GM12878 (cell line): ENCODE measurements around the gene AGRP. TPM values are rescaled to one million over a fixed set of nuclear protein-coding genes. Genes with fewer than 3 reads are reported as not detected.

Experiments
- ATAC-seq: fragments of 200-7000 bp; cut with Tn5 transposase; 3 replicates; pipeline ENCODE4 v1.9.1; 2020; ENCODE audit warnings: mild to moderate bottlenecking, moderate library complexity
- BruUV-seq: library from RNA; stranded (reverse); fragments of 400-500 nt; replicated peaks from 2 replicates; lab custom pipeline; 2021; lab: Mats Ljungman, UMichigan
- CTCF ChIA-PET: fragments of 300-600 bp; sonication (Branson Sonifier 250); formaldehyde crosslinking; extraction: SDS; loops from one replicate; lab custom pipeline; 2021; ENCODE audit warnings: inconsistent platforms; lab: Yijun Ruan, JAX
- POLR2A ChIA-PET: fragments of 350-600 bp; formaldehyde crosslinking; extraction: SDS; loops from one replicate; lab custom pipeline; 2021; ENCODE audit warnings: inconsistent platforms; lab: Charles Lee
- RAD21 ChIA-PET: fragments of 300-600 bp; sonication (Branson Sonifier 250); formaldehyde crosslinking; loops from one replicate; lab custom pipeline; 2023; ENCODE audit warnings: antibody characterized with exemption; ENCODE audit not compliant: unreplicated experiment; lab: Charles Lee
- SMC1A ChIA-PET: fragments of 300-600 bp; sonication (Branson Sonifier 250); formaldehyde crosslinking; loops from one replicate; lab custom pipeline; 2023; ENCODE audit not compliant: unreplicated experiment, uncharacterized antibody; lab: Charles Lee
- DNase-seq: peaks from one replicate; pipeline ENCODE4 v3.0.0-alpha.2; 2011; ENCODE audit warnings: low read depth, low spot score
- FAIRE-seq: peaks from 3 replicates; lab custom pipeline; 2011; peaks lifted over from hg19 to GRCh38; lab: Jason Lieb, UNC
- H2AFZ ChIP-seq: 2 replicates; pipeline ENCODE4 v1.6.0; 2011; ENCODE audit warnings: low read depth, low read length, control low read depth; ENCODE audit not compliant: control insufficient read depth
- H3K27ac ChIP-seq: 2 replicates; pipeline ENCODE4 v1.5.1; 2011; ENCODE audit warnings: control low read depth; ENCODE audit not compliant: control insufficient read depth, insufficient read depth
- H3K27me3 ChIP-seq, 2 experiments: replicated peaks in 1 of 2; 2 replicates each; pipeline versions ENCODE4 v1.6.0 to v1.6.1; 2011; ENCODE audit warnings: low read length in 1 of 2; ENCODE audit not compliant: control insufficient read depth in 2 of 2, insufficient read depth in 2 of 2
- H3K36me3 ChIP-seq, 2 experiments: 2 replicates each; pipeline ENCODE4 v1.5.1; 2011; ENCODE audit warnings: low read length in 1 of 2; ENCODE audit not compliant: control insufficient read depth in 2 of 2, insufficient read depth in 2 of 2
- H3K4me1 ChIP-seq: 2 replicates; pipeline ENCODE4 v1.6.1; 2011; ENCODE audit warnings: mild to moderate bottlenecking, low read length, moderate library complexity, mixed read lengths; ENCODE audit not compliant: control insufficient read depth, insufficient read depth
- H3K4me2 ChIP-seq: 2 replicates; pipeline ENCODE4 v1.6.0; 2011; ENCODE audit warnings: control low read depth; ENCODE audit not compliant: control insufficient read depth, insufficient read depth
- H3K4me3 ChIP-seq: fragments of 200-600 bp; sonication (generic); 2 replicates; pipeline ENCODE4 v1.5.1; 2016
- H3K79me2 ChIP-seq: 2 replicates; pipeline ENCODE4 v1.6.0; 2011; ENCODE audit warnings: low read length; ENCODE audit not compliant: control insufficient read depth, insufficient read depth
- H3K9ac ChIP-seq: 2 replicates; pipeline ENCODE4 v1.8.0; 2011; ENCODE audit warnings: low read length, control low read depth, mixed read lengths; ENCODE audit not compliant: control insufficient read depth, insufficient read depth
- H3K9me3 ChIP-seq: replicated peaks from 3 replicates; pipeline ENCODE4 v1.5.1; 2011; ENCODE audit warnings: mild to moderate bottlenecking, low read length; ENCODE audit not compliant: control insufficient read depth, insufficient read depth
- H4K20me1 ChIP-seq: 2 replicates; pipeline ENCODE4 v1.6.0; 2011; ENCODE audit not compliant: control insufficient read depth, insufficient read depth
- BRCA1 ChIP-seq: IDR thresholded peaks from 2 replicates; pipeline ENCODE4 v1.6.1; 2011; ENCODE audit warnings: low read depth, low read length, improper control_type of control experiment
- CEBPB ChIP-seq, 2 experiments: fragments of 150-350 bp in 1 of 2; IDR thresholded peaks; 2 replicates each; pipeline ENCODE4 v1.6.1; 2012 to 2014; ENCODE audit warnings: low read depth in 2 of 2, low read length in 2 of 2, borderline replicate concordance in 1 of 2, inconsistent platforms in 1 of 2
- EZH2 ChIP-seq: IDR thresholded peaks from 2 replicates; pipeline ENCODE4 v1.6.1; 2012; ENCODE audit warnings: low read depth, mild to moderate bottlenecking, control low read depth, inconsistent platforms, low read length, borderline replicate concordance; ENCODE audit not compliant: control insufficient read depth
- MXI1 ChIP-seq: fragments of 150-350 bp; IDR thresholded peaks from 2 replicates; pipeline ENCODE4 v1.6.1; 2011; ENCODE audit warnings: low read depth, mild to moderate bottlenecking, inconsistent platforms, low read length, improper control_type of control experiment
- NRF1 ChIP-seq: conservative IDR thresholded peaks from 2 replicates; pipeline ENCODE4 v1.6.1; 2011; ENCODE audit warnings: mild to moderate bottlenecking, low read depth, low read length, improper control_type of control experiment
- YBX1 ChIP-seq: fragments of 450-650 bp; IDR thresholded peaks from 2 replicates; pipeline ENCODE4 v1.6.1; 2016; ENCODE audit warnings: antibody characterized with exemption
- ZNF384 ChIP-seq: IDR thresholded peaks from 2 replicates; pipeline ENCODE4 v1.6.1; 2012; ENCODE audit warnings: low read depth, mild to moderate bottlenecking, low read length, improper control_type of control experiment, borderline replicate concordance
- WGBS: methylation state at CpG from one replicate; pipeline ENCODE4 v1.1.6; 2016; ENCODE audit warnings: low lambda C conversion rate; ENCODE audit not compliant: insufficient replicate concordance, insufficient coverage; ENCODE audit errors: missing lambda C conversion rate; 5-methylcytosine and 5-hydroxymethylcytosine counted together
- in situ Hi-C: fragments of 300-500 bp; cut with MboI; formaldehyde crosslinking; loops from 9 replicates; pipeline ENCODE4 v1.14.3; 2018; ENCODE audit warnings: mixed read lengths
- intact Hi-C: fragments of 100-400 bp; cut with micrococcal nuclease; formaldehyde crosslinking; loops from one replicate; pipeline ENCODE4 v1.14.2; 2022; ENCODE audit not compliant: unreplicated experiment
- polyA plus RNA-seq, 11 experiments: library from polyadenylated mRNA; depleted of rRNA in 4 of 11; unstranded in 6 of 11; stranded (reverse) in 5 of 11; fragments of >200 nt; fragmentation: Nextera tagmentation in 4 of 11; fragmentation: Illumina TruSeq in 1 of 11; extraction: Ambion mirVana in 4 of 11; extraction: Trizol in 1 of 11; gene quantifications; 1 replicate in 1 of 11; 2 replicates in 10 of 11; pipeline versions ENCODE4 v1.2.1 to v1.2.3, GENCODE V29; 2011 to 2016; ENCODE audit warnings: inconsistent platforms in 2 of 11, missing spikeins in 2 of 11, low read depth in 1 of 11
- total RNA-seq, 4 experiments: library from RNA; depleted of rRNA in 3 of 4; stranded (reverse); fragments of >200 nt in 3 of 4; fragmentation: Illumina TruSeq in 1 of 4; extraction: Trizol in 1 of 4; gene quantifications; 2 replicates each; pipeline versions ENCODE4 v1.2.1 to v1.2.3, GENCODE V29; 2013 to 2021

Gene AGRP
- total and polyA plus RNA-seq, 10 of the 15 experiments (the other 5 are each of a cell fraction or from before 2014, with no cell fraction given), result 0.16 to 0.75 (median 0.53) TPM; not detected in 6

DNA sequence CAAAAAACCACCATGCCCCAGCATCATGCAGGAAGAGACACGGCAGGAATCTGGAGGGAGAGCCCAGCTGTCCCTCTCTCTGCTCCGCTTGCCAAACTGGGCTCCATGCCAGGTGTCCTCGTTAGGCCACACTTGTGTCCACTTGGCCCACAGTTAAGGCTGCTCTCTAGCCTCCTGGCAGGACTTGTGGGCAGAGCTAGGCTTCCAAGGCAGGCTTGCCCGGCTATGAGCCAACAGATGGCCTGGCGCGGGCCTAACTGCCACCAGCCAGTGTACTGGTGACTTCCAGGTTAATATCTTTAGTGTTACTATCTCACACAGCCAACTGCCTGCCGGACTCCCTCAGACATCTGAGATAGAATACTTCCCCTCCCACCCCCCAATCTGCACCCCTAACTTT lies 13.0 kb downstream of the AGRP start (continued):
- TF ChIP-seq BRCA1, result no peak

DNA sequence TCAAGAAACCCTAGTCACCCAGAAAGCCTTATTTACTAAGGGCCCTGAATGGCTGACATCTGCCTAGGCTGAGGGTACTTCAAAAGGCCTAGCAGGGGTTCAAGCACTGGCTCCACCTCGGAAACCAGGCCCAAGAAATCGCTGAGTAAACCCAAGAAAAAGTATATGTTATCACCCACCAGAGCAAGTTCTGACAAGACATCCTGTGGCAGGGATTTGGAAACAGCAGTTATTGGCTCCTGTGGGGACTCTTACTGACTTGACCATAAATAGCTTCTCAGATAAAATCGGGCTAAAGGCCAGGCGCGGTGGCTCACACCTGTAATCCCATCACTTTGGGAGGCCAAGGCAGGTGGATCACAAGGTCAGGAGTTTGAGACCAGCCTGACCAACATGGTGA lies 14.6 kb downstream of the AGRP start:
- BruUV-seq, result no TSS peak
- ChIA-PET CTCF (interaction anchor here (1.5 to 8.0 kb wide), 3 partner anchors 41 to 52 kb away, joined by 4 to 81 read pairs (median 4); no protein-coding TSS in a partner anchor), POLR2A (no interaction called here), RAD21 (interaction anchor here (0.6 to 1.7 kb wide), 2 partner anchors 20 to 40 kb away, joined by 3 to 5 read pairs; no protein-coding TSS in a partner anchor), SMC1A (interaction anchor here (1.0 to 4.4 kb wide), 2 partner anchors 41 to 43 kb away, joined by 3 to 19 read pairs; no protein-coding TSS in a partner anchor)
- no peak overlapping the region for H3K4me3 ChIP-seq
- no peaks in the 10 kb centered on the region for H3K9me3 ChIP-seq
- WGBS, result 76% methylated on average over 5 of the region's 5 CpGs
- ATAC-seq (no peak), DNase-seq (no peak), FAIRE-seq (no peak)
- peaks cover 11% of the 10 kb centered on the region for H3K4me1 ChIP-seq
- no peaks in the 10 kb centered on the region; a peak in 2 of 4 replicates for H3K36me3 ChIP-seq
- TF ChIP-seq ZNF384 (no peak), NRF1 (no peak), YBX1 (no peak), CEBPB (IDR thresholded peaks at IDR 0.05; ENCODE audit: borderline replicate concordance in 1 of 2, low read depth in 2 of 2, low read length in 2 of 2) (no peak), MXI1 (no peak), EZH2 (no peak)
- intact Hi-C loops, result loop anchor here (5.0 kb wide), 1 partner anchor 121 kb away; no protein-coding TSS in a partner anchor
- no peak overlapping the region for H3K27ac ChIP-seq
- H3K9ac ChIP-seq, result no peak overlapping the region
- H2AFZ ChIP-seq, result no peak overlapping the region
- H3K4me2 ChIP-seq, result no peak overlapping the region
- peaks cover 30% of the 10 kb centered on the region for H3K79me2 ChIP-seq
- H4K20me1 ChIP-seq, result peaks cover 15% of the 10 kb centered on the region
- H3K27me3 ChIP-seq, result no peaks in the 10 kb centered on the region
- in situ Hi-C loops, result no loop called here
